Lower leg skin (tissue), 4 donors: ENCODE measurements around the gene CRYBA4. TPM values are rescaled to one million over a fixed set of nuclear protein-coding genes. Genes with fewer than 3 reads are reported as not detected.

Experiments
- DNase-seq, 2 donors: peaks; one replicate each; pipeline ENCODE4 v3.0.0-alpha.2; 2019; ENCODE audit warnings: low spot score in 2 of 2
- H3K4me3 ChIP-seq: fragments of 200-600 bp; sonication (generic); 2 replicates; pipeline ENCODE4 v1.5.1; 2017; ENCODE audit warnings: mild to moderate bottlenecking, low read depth; ENCODE audit not compliant: poor library complexity, severe bottlenecking
- CTCF ChIP-seq, 3 donors: fragments of 450-650 bp; IDR thresholded peaks; one replicate each; pipeline ENCODE4 v1.5.1; 2016; ENCODE audit warnings: antibody characterized with exemption in 3 of 3, mild to moderate bottlenecking in 3 of 3, moderate library complexity in 2 of 3
- POLR2A ChIP-seq, 2 donors: fragments of 450-650 bp; IDR thresholded peaks; one replicate each; pipeline ENCODE4 v1.6.1; 2016 to 2017; ENCODE audit warnings: antibody characterized with exemption in 2 of 2, mild to moderate bottlenecking in 1 of 2, moderate library complexity in 1 of 2
- WGBS, 2 donors: methylation state at CpG; one replicate each; pipeline ENCODE4 v1.1.5; 2018; 5-methylcytosine and 5-hydroxymethylcytosine counted together
- intact Hi-C: fragments of 100-400 bp; cut with DNase I; formaldehyde crosslinking; loops from one replicate; pipeline ENCODE4 v1.15.0; 2023; ENCODE audit warnings: low total_unique reads
- total RNA-seq, 4 donors: library from RNA; depleted of rRNA; stranded (reverse); fragments of >200 nt; gene quantifications; one replicate each; pipeline ENCODE4 v1.1.0, GENCODE V29; 2016

Gene CRYBA4
- total RNA-seq, 4 donors from 2014 or later, result not detected

- peak in 1 of 2 donors; percentile 41 for DNase-seq
- H3K4me3 ChIP-seq, result peak overlapping the region; percentile 72
- intact Hi-C loops, result no loop called here
- TF ChIP-seq POLR2A (IDR thresholded peaks at IDR 0.05) (no peak), CTCF (IDR thresholded peaks at IDR 0.05) (no peak)
- 11 to 17% methylated on average over 4 of the region's 4 CpGs for WGBS, 2 donors
These were observed 51.7 kb downstream of the CRYBA4 start for GRCh38 chr22:26673486-26673885.

- H3K4me3 ChIP-seq, result no peak overlapping the region
- WGBS, 2 donors, result 60 to 71% methylated on average over 9 of the region's 9 CpGs
- DNase-seq, result no peak
- TF ChIP-seq POLR2A (IDR thresholded peaks at IDR 0.05), result no peak
- no peak for TF ChIP-seq CTCF (IDR thresholded peaks at IDR 0.05)
- intact Hi-C loops, result no loop called here
These were observed 52.7 kb downstream of the CRYBA4 start for GRCh38 chr22:26674211-26675190.

GRCh38 chr22:26675687-26676268 is 54.0 kb downstream of the CRYBA4 start:
- TF ChIP-seq POLR2A (IDR thresholded peaks at IDR 0.05) (no peak), CTCF (IDR thresholded peaks at IDR 0.05) (no peak)
- H3K4me3 ChIP-seq, result no peak overlapping the region
- no peak for DNase-seq
- WGBS, 2 donors, result 84 to 89% methylated on average over 4 of the region's 4 CpGs
- intact Hi-C loops, result no loop called here

- intact Hi-C loops, result no loop called here
- 87 to 93% methylated on average over 5 of the region's 5 CpGs for WGBS, 2 donors
- DNase-seq, result no peak
- TF ChIP-seq POLR2A (IDR thresholded peaks at IDR 0.05), result no peak
- TF ChIP-seq CTCF (IDR thresholded peaks at IDR 0.05), result no peak
- H3K4me3 ChIP-seq, result no peak overlapping the region
These were observed 55.5 kb downstream of the CRYBA4 start for GRCh38 chr22:26677217-26677616.

GRCh38 chr22:26679003-26679629 is 57.4 kb downstream of the CRYBA4 start:
- TF ChIP-seq CTCF (IDR thresholded peaks at IDR 0.05), result peak in 1 of 3 donors; percentile 56
- no peak for TF ChIP-seq POLR2A (IDR thresholded peaks at IDR 0.05)
- WGBS, 2 donors, result 51% methylated on average over 9 of the region's 9 CpGs
- DNase-seq, result peak; percentile 63 to 92
- no peak overlapping the region for H3K4me3 ChIP-seq
- intact Hi-C loops, result no loop called here

Other genes starting within 250 kb of the CRYBA4 start
- 10 to 100 TPM; 18.8 to 31.4 (median 22.2) TPM for gene ASPHD2, start 192.7 kb upstream of the CRYBA4 start, total RNA-seq
- gene HPS4, start 138.2 kb upstream of the CRYBA4 start, total RNA-seq, result 10 to 100 TPM; 40.5 to 68.0 (median 47.5) TPM
- gene SRRD, start 138.1 kb upstream of the CRYBA4 start, total RNA-seq, result 10 to 100 TPM; 10.3 to 21.5 (median 17.3) TPM
- gene TFIP11, start 109.5 kb upstream of the CRYBA4 start, total RNA-seq, result 10 to 100 TPM; 29.1 to 55.0 (median 35.7) TPM
- gene TPST2, start 31.8 kb upstream of the CRYBA4 start, total RNA-seq, result 10 to 100 TPM; 54.9 to 60.6 (median 58.5) TPM
- gene CRYBB1, start 3.9 kb upstream of the CRYBA4 start, total RNA-seq, result under 1 TPM in 1 of 4 donors, not detected in 3; 0.42 TPM
- 1 to 10 TPM in 2 of 4 donors, under 1 TPM in 2; 0.47 to 2.4 (median 1.4) TPM for gene MIAT, start 35.6 kb downstream of the CRYBA4 start, total RNA-seq